Gastrocnemius medialis (tissue), 4 donors: ENCODE data around the gene KRT79. TPM values are rescaled to one million over a fixed set of nuclear protein-coding genes. Genes with fewer than 3 reads are reported as not detected.

Source experiments
- ATAC-seq, 2 donors: fragments of 150-250 bp; one replicate each; pipeline ENCODE4 v1.9.1; 2016
- DNase-seq, 2 donors: peaks; one replicate each; pipeline ENCODE4 v3.0.0-alpha.2; 2019
- H3K27ac ChIP-seq, 4 donors: fragments of 200-600 bp; sonication (generic); 1 replicate in 1 of 4; 2 replicates in 3 of 4; pipeline ENCODE4 v1.5.1; 2016 to 2018; ENCODE audit warnings: mild to moderate bottlenecking in 2 of 4, moderate library complexity in 1 of 4
- H3K27me3 ChIP-seq, 3 donors: fragments of 200-600 bp; sonication (generic) in 2 of 3; 1 replicate in 1 of 3; 2 replicates in 2 of 3; pipeline versions ENCODE4 v1.5.1 to v1.6.0; 2016 to 2019; ENCODE audit warnings: mild to moderate bottlenecking in 1 of 3, moderate library complexity in 1 of 3
- H3K36me3 ChIP-seq, 2 donors: fragments of 200-600 bp; sonication (generic) in 1 of 2; one replicate each; pipeline ENCODE4 v1.5.1; 2017 to 2018
- H3K4me1 ChIP-seq, 2 donors: fragments of 200-600 bp; sonication (generic) in 1 of 2; one replicate each; pipeline ENCODE4 v1.5.1; 2016 to 2017; ENCODE audit warnings: mild to moderate bottlenecking in 2 of 2
- H3K4me3 ChIP-seq, 4 donors: fragments of 200-600 bp; sonication (generic) in 3 of 4; 1 replicate in 1 of 4; 2 replicates in 3 of 4; pipeline ENCODE4 v1.5.1; 2016 to 2019; ENCODE audit warnings: mild to moderate bottlenecking in 2 of 4
- H3K9me3 ChIP-seq, 3 donors: fragments of 200-600 bp; sonication (generic) in 2 of 3; 1 replicate in 1 of 3; 2 replicates in 2 of 3; pipeline ENCODE4 v1.5.1; 2016 to 2019
- CTCF ChIP-seq, 5 experiments: fragments of 450-650 bp in 3 of 5; fragments of 200-600 bp in 2 of 5; sonication (generic) in 2 of 5; IDR thresholded peaks in 4 of 5; conservative IDR thresholded peaks in 1 of 5; 1 replicate in 4 of 5; 2 replicates in 1 of 5; pipeline ENCODE4 v1.5.1; 2016 to 2019; ENCODE audit warnings: antibody characterized with exemption in 5 of 5, mild to moderate bottlenecking in 3 of 5, moderate library complexity in 3 of 5
- POLR2A ChIP-seq, 2 donors: fragments of 450-650 bp; IDR thresholded peaks; one replicate each; pipeline ENCODE4 v1.6.1; 2017; ENCODE audit warnings: antibody characterized with exemption in 2 of 2, mild to moderate bottlenecking in 2 of 2, moderate library complexity in 2 of 2
- in situ Hi-C, 4 donors: fragments of 200-750 bp; cut with MboI; loops; one replicate each; pipeline versions ENCODE4 v1.15.0 to v1.8.0; 2017; ENCODE audit warnings: low sequenced_read_pairs in 4 of 4
- intact Hi-C: fragments of 100-400 bp; cut with DNase I; formaldehyde crosslinking; loops from one replicate; pipeline ENCODE4 v1.15.1; 2023; ENCODE audit warnings: low total_unique reads
- total RNA-seq, 4 donors: library from RNA; depleted of rRNA; stranded (reverse); fragments of >200 nt; gene quantifications; one replicate each; pipeline versions ENCODE4 v1.1.0 to v1.2.3, GENCODE V29; 2016

Gene KRT79
- total RNA-seq, 4 donors from 2014 or later = not detected

DNA sequence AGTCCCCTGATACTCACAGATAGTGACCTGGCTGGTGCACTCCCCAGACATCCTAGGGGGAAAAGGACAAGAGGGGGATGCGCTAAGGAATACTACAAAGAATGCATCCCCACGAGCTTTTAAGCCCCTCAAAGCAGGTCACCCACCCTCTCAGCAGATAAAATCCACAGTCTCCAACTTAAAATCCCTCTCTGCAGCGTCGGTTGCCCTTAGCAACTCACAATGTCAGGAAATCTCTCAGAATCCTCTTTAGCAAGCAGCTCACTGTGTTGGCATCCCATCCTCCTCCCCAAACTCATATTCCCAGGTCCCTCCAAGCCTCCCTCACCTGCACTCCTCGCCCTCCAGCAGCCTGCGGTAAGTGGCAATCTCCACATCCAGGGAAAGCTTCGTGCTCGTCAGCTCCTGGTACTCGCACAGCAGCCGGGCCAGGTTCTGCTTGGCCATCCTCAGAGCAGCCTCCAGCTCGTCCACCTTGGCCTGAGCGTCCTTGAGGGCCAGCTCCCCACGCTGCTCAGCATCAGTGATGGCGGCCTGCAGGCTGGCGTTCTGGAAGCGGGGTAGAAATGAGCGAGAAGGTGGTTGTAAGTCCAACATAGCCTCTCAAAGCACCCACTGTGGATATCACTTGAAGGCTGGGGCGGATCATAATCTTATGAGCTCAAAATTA, 5.5 kb upstream of the KRT79 start:
- Histone ChIP-seq H3K9me3 (no peaks in the 10 kb centered on the region), H3K4me3 (no peak overlapping the region), H3K27ac (no peak overlapping the region), H3K36me3 (no peaks in the 10 kb centered on the region), H3K4me1 (no peaks in the 10 kb centered on the region), H3K27me3 (peaks cover 0 to 2% (median 0%) of the 10 kb centered on the region in 3 donors)
- in situ Hi-C loops (no loop called here), intact Hi-C loops (no loop called here)
- DNase-seq (no peak), ATAC-seq (no peak)
- TF ChIP-seq POLR2A (IDR thresholded peaks at IDR 0.05) = no peak
- TF ChIP-seq CTCF (IDR thresholded peaks at IDR 0.05 in 4 of 5, conservative IDR thresholded peaks at IDR 0.05 in 1 of 5) = no peak

GRCh38 chr12:52838609-52839435, 4.7 kb upstream of the KRT79 start:
- DNase-seq = no peak
- Histone ChIP-seq H3K4me3 (no peak overlapping the region), H3K9me3 (no peaks in the 10 kb centered on the region), H3K27me3 (peaks cover 0 to 2% (median 0%) of the 10 kb centered on the region in 3 donors), H3K4me1 (no peaks in the 10 kb centered on the region), H3K36me3 (no peaks in the 10 kb centered on the region), H3K27ac (no peak overlapping the region)
- in situ Hi-C loops (no loop called here), intact Hi-C loops (no loop called here)
- no peak for ATAC-seq
- TF ChIP-seq CTCF (IDR thresholded peaks at IDR 0.05 in 4 of 5, conservative IDR thresholded peaks at IDR 0.05 in 1 of 5) = no peak
- no peak for TF ChIP-seq POLR2A (IDR thresholded peaks at IDR 0.05)

DNA sequence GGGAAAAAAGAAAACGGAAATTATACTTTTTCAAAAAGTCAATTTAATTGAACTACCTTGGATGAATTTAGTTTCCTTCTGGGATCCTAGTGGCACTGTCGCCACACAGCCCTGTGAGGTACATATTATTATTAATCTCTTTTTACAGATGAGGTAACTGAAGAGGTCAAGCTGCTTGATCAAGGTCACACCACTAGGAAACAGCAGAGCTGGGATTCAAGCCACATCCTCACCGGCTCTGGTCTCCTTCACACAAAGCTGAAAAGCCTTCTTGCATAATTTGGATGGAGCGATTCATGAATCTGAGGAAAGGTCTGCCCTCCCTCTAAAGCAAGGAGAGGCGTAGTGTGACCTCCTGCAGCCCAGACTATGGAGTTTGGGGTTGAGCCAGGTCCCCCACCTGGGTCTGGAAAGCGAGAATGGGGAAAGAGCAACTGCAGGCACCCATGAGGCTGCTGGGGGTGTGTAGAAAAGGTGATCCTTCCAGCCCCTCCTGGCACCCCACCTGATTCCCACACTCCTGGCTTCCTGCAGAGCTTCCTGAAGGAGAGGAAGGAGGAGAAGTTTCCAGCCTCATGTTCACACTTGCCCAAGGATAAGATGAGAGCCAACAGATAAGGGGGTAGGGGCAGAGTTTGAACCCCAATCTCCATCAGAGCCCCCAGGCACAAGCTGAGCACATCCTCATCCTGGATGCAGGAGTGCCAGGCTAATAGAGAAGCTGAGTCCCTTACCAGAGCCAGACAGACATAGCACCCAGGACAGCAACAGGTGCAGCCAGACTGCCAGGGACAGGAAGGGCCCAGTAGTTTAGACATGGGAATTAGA, 3.9 kb upstream of the KRT79 start:
- in situ Hi-C loops = no loop called here

DNA sequence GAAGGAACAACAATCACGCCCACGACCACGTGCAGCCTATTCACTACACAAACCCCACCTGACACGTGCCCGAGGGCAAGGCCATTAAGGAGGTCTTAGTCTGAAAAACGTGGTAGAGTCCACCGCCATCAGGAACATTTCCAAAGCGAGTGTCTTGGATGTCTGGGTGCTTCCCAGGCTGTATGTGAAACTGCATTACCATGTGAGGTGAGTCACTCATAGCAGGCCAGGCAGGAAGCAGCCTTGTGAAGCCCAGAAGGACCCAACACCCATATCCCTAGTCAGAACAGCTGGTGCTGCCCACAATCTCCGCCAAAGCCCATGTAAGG, 3.3 kb upstream of the KRT79 start:
- Histone ChIP-seq H3K36me3 (no peaks in the 10 kb centered on the region), H3K9me3 (no peaks in the 10 kb centered on the region), H3K27ac (no peak overlapping the region), H3K4me3 (no peak overlapping the region), H3K27me3 (peaks cover 0 to 2% (median 0%) of the 10 kb centered on the region in 3 donors), H3K4me1 (no peaks in the 10 kb centered on the region)
- intact Hi-C loops (no loop called here), in situ Hi-C loops (no loop called here)
- ATAC-seq (no peak), DNase-seq (no peak)
- TF ChIP-seq POLR2A (IDR thresholded peaks at IDR 0.05) (no peak), CTCF (IDR thresholded peaks at IDR 0.05 in 4 of 5, conservative IDR thresholded peaks at IDR 0.05 in 1 of 5) (no peak)

More for the DNA sequence above, 3.9 kb upstream of the KRT79 start:
- ATAC-seq = no peak
- DNase-seq = no peak
- Histone ChIP-seq H3K27me3 (peaks cover 0 to 2% (median 0%) of the 10 kb centered on the region in 3 donors), H3K4me3 (no peak overlapping the region), H3K27ac (no peak overlapping the region), H3K9me3 (no peaks in the 10 kb centered on the region), H3K4me1 (no peaks in the 10 kb centered on the region), H3K36me3 (no peaks in the 10 kb centered on the region)
- intact Hi-C loops = no loop called here
- TF ChIP-seq CTCF (IDR thresholded peaks at IDR 0.05 in 4 of 5, conservative IDR thresholded peaks at IDR 0.05 in 1 of 5) (no peak), POLR2A (IDR thresholded peaks at IDR 0.05) (no peak)
